ENCODE data around the gene FETUB. TPM values are rescaled to one million over a fixed set of nuclear protein-coding genes. Genes with fewer than 3 reads are reported as not detected.

The FETUB gene
- total and polyA plus RNA-seq, 2 of the 8 experiments (the other 6 are each of a cell fraction or from before 2014, with no cell fraction given): 0.15 TPM; not detected in 1

DNA sequence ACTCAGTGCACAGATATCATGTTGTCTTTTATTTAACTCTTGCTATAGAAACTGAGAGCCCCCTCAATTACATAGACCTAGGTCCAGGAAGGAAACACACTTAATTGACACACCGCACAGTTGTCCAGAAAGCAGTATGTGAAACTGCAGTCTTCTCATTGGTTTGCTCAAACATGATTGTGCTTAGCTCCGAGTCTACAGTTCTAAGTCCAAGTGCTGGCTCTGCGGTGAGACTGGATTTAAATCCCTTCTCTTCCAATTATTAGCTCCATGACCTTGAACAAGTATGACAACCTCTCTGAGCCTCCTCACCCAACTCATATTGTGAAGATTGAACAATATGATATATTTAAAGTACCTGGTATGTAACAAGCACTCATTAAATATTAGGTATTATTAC, 46.3 kb upstream of the FETUB start:
- no peak overlapping the region for H2BK20ac ChIP-seq (ENCODE audit: low read length)
- H2AK5ac ChIP-seq (ENCODE audit: low read depth, low read length): no peak overlapping the region
- H3K79me1 ChIP-seq (ENCODE audit: low read depth, low read length): no peaks in the 10 kb centered on the region; the same call in 1 of the 2 replicates
- FAIRE-seq (no peak), DNase-seq (ENCODE audit: low read depth in 1 of 2, low spot score in 2 of 2) (no peak)
- H4K91ac ChIP-seq (replicated peaks; ENCODE audit: insufficient read length, low read length): no peak overlapping the region
- no peaks in the 10 kb centered on the region for H4K20me1 ChIP-seq (replicated peaks in 1 of 2; ENCODE audit: control insufficient read depth in 1 of 2, insufficient read depth in 2 of 2, low read length in 2 of 2)
- H4K8ac ChIP-seq (ENCODE audit: extremely low read depth, insufficient read depth, low read length): no peak overlapping the region
- no peak overlapping the region for H2BK12ac ChIP-seq (ENCODE audit: low read depth, low read length)
- H4K5ac ChIP-seq (ENCODE audit: insufficient read length, low read depth, low read length): no peak overlapping the region
- no peaks in the 10 kb centered on the region for H3K9me3 ChIP-seq (ENCODE audit: insufficient read depth in 2 of 2, low read depth in 1 of 2, low read length in 1 of 2)
- H3K4ac ChIP-seq (replicated peaks; ENCODE audit: insufficient read length, low read depth, low read length): no peak overlapping the region
- H3K27ac ChIP-seq (ENCODE audit: low read depth, low read length): no peak overlapping the region
- H2BK120ac ChIP-seq (replicated peaks; ENCODE audit: low read depth, low read length): no peak overlapping the region
- no peak overlapping the region for H3K9ac ChIP-seq (replicated peaks in 1 of 4; ENCODE audit: extremely low read depth in 1 of 4, low read depth in 3 of 4, low read length in 3 of 4)
- H3K4me2 ChIP-seq (ENCODE audit: insufficient read depth in 1 of 2, low read depth in 2 of 2, low read length in 2 of 2): no peak overlapping the region
- 91% methylated on average over 3 of the region's 3 CpGs; no CpG with 5 or more reads in 1 of the 2 experiments for WGBS, 2 experiments (ENCODE audit: extremely low coverage in 1 of 2, insufficient coverage in 1 of 2, insufficient read length in 1 of 2, insufficient replicate concordance in 2 of 2, low coverage in 1 of 2, low lambda C conversion rate in 2 of 2, missing lambda C conversion rate in 1 of 2)
- H3K18ac ChIP-seq (ENCODE audit: extremely low read depth, low read length): no peak overlapping the region
- H3K79me2 ChIP-seq (ENCODE audit: control insufficient read depth in 1 of 2, insufficient read depth in 2 of 2, low read length in 2 of 2): no peaks in the 10 kb centered on the region
- H3K36me3 ChIP-seq (ENCODE audit: control insufficient read depth in 2 of 4, insufficient read depth in 4 of 4, low read length in 3 of 4): no peaks in the 10 kb centered on the region
- H2BK15ac ChIP-seq (ENCODE audit: low read length): no peak overlapping the region
- no peak overlapping the region for H2AFZ ChIP-seq (ENCODE audit: low read length)
- no peak overlapping the region for H3K14ac ChIP-seq (ENCODE audit: insufficient read length)
- no peak overlapping the region for H2BK5ac ChIP-seq (ENCODE audit: low read depth, low read length)
- H3K56ac ChIP-seq (replicated peaks; ENCODE audit: insufficient read length, low read depth, low read length): no peak overlapping the region
- TF ChIP-seq CTBP2 (IDR thresholded peaks at IDR 0.05; ENCODE audit: borderline replicate concordance, insufficient read depth, insufficient read length, low read length) (no peak), RAD21 (IDR thresholded peaks at IDR 0.05 in 1 of 2, conservative IDR thresholded peaks at IDR 0.05 in 1 of 2; ENCODE audit: low read depth in 2 of 2, low read length in 2 of 2) (no peak), NRF1 (IDR thresholded peaks at IDR 0.05; ENCODE audit: low read depth, low read length) (no peak), SAP30 (IDR thresholded peaks at IDR 0.05; ENCODE audit: insufficient read depth, insufficient replicate concordance, low read length) (no peak), SUZ12 (IDR thresholded peaks at IDR 0.05; ENCODE audit: low read length) (no peak), TCF12 (IDR thresholded peaks at IDR 0.05; ENCODE audit: low read depth, low read length) (no peak), CBX5 (IDR thresholded peaks at IDR 0.05; ENCODE audit: low read depth, low read length) (no peak), POU5F1 (IDR thresholded peaks at IDR 0.05; ENCODE audit: low read depth, low read length) (no peak)
- H3K4me1 ChIP-seq (replicated peaks in 1 of 4; ENCODE audit: control insufficient read depth in 3 of 4, insufficient read depth in 4 of 4, low read length in 3 of 4): no peaks in the 10 kb centered on the region
- CTCF ChIA-PET (ENCODE audit: partially characterized antibody): interaction anchor here (1.2 to 23.7 kb wide), 4 partner anchors 9 to 176 kb away, joined by 3 to 333 read pairs (median 4); partner anchors contain the start of gene AHSG
- H3K23ac ChIP-seq (ENCODE audit: insufficient read length): no peak overlapping the region
- H3K27me3 ChIP-seq (replicated peaks in 1 of 4; ENCODE audit: control insufficient read depth in 3 of 4, extremely low read depth in 1 of 4, insufficient read depth in 3 of 4, low read length in 3 of 4): no peaks in the 10 kb centered on the region
- no peaks in the 10 kb centered on the region for H3K23me2 ChIP-seq (ENCODE audit: low read depth, low read length)
- H3K4me3 ChIP-seq (ENCODE audit: extremely low read depth in 1 of 4, insufficient read depth in 2 of 4, low read depth in 3 of 4, low read length in 4 of 4): no peak overlapping the region
- POLR2A ChIA-PET (ENCODE audit: partially characterized antibody): interaction anchor here (10.2 kb wide), 1 partner anchor 190 kb away, joined by 85 read pairs; the partner anchor contains the start of gene EIF4A2
